ENCODE results near the gene PAQR6.
A peak's percentile ranks its signal among the peaks of the same experiment; 100 is the strongest.

Gene PAQR6

DNA sequence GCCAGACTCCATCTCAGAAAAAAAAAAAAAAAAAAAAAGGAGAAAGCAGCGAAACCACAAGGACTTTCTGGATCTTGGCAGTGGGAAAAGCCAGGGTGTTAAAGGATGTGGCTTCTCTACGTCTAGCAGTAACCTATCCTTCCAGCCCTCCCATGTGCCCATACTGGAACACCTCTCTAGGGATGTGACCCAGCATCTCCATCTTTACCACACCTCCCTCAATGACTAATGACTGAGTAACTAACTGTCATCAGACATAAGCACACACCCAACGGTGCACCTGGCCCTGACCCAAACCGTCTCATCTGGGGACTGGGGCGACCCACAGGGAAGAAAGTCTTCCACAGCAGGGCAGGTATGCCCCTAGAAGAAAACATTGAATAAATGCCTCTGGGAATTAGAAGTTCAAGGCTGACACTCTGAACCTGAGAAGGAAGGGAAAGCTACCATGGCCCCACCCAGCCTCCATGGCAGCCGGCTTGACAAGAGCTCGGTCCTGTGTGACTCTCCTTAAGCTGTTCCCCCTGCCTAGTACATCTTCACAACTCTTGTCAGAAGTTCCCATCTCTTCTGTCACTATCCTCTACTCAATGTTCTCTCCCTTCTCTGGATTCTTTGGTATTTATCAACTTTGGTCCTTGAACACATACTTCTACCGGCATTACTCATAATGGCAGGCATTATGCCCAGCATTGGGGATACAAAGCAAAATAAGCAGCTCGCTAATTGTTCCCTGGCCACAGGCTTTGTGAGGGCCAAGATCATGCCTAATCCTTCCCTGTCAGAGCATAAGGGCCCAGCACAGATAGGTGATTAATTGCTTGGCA is 14.8 kb upstream of the PAQR6 start:
- DNase-seq (ENCODE audit: low spot score): no peak

DNA sequence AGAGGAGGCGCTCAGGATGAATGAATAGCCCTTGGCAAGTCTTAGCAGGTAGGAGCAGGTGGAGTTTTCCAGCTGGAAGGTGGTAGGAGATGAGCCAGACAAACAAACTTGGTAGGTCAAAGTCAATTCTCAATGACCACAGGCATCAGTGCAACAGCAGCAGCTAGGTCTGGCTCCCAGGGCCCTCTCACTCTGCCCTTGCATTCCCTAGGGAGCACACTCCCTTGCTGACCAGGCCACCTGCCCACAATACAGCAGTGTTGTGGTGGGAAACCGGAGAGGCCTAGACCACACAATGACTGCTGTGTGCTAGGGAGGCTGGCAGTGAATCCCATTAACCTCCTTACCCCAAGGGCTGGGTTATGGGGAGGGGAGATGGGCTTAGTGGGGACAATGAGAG is 13.0 kb upstream of the PAQR6 start:
- no peak for DNase-seq (ENCODE audit: low spot score)

GRCh38 chr1:156259805-156260204 is 11.9 kb upstream of the PAQR6 start:
- DNase-seq (ENCODE audit: low spot score): no peak

DNA sequence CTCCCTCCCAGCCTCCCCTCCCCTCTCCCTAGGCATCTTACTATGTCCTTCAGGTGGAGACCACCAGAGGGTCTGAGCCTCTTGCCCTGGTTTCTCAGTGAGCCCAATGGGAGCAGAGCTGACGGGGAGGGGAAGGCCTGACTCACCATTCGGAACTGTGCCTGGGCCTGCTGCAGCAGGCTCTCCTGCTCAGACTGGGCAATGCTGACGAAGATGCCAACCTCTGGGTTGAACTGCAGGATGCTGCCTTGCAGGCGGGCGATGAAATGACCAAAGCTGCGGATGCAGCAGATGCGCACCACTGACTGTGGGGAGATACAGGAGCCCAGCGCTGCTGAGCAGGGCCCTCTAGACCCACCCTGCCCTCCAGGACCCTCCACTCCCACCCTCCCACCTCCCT is 11.0 kb upstream of the PAQR6 start:
- DNase-seq (ENCODE audit: low spot score): no peak

DNA sequence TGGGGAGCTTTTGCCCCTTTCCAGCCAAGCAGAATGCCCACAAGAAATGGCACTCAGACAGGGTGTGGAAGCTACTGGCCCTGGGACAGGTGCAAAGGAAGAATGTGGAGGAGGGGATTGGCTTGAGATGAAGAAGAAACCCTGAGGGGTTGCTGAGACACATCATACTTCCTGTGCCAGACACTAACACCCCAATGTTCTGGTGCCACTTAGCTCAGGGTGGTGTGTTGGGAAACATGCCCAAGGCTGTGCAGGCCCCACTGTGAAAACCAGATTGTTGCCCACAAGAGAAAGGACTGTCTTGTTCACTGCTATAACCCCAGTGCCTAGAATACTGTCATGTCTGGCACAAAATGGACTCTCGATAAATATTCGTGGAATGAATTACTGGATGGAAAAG is 9.9 kb upstream of the PAQR6 start:
- no peak for DNase-seq (ENCODE audit: low spot score)

GRCh38 chr1:156253634-156254033 is 5.8 kb upstream of the PAQR6 start:
- DNase-seq (ENCODE audit: low spot score): no peak

DNA sequence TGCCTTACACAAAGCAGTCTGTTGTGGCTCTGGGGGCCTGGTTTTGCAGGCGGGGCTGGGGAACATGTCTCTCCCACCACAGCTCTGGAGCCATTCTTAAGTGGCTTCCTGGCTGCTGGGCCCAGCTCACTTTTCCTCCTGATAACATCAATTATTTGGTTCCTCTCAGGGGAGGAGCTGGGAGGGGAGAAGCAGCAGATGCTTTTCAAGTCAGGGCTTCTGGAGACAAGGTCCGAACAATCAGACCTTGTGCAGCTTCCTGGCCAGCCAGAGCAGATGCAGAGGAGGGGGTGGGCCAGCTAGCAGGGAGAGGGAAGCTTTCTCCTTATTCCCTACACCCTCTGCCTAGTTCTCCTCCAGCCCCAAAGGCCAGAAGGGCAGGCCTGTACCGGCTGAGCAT is 3.7 kb upstream of the PAQR6 start:
- DNase-seq (ENCODE audit: low spot score): no peak

GRCh38 chr1:156249593-156249992 is 1.7 kb upstream of the PAQR6 start:
- DNase-seq (ENCODE audit: low spot score): no peak

GRCh38 chr1:156248323-156248683 is 447 bp upstream of the PAQR6 start:
- DNase-seq (ENCODE audit: low spot score): no peak

- DNase-seq (ENCODE audit: low spot score): no peak
Observed at GRCh38 chr1:156246781-156247459, 936 bp downstream of the PAQR6 start.

GRCh38 chr1:156246241-156246780 is 1.5 kb downstream of the PAQR6 start:
- no peak for DNase-seq (ENCODE audit: low spot score)

- DNase-seq (ENCODE audit: low spot score): peak; percentile 32
Observed at GRCh38 chr1:156245451-156246232, 2.2 kb downstream of the PAQR6 start.

- no peak for DNase-seq (ENCODE audit: low spot score)
Observed at GRCh38 chr1:156244712-156245111, 3.1 kb downstream of the PAQR6 start.

DNA sequence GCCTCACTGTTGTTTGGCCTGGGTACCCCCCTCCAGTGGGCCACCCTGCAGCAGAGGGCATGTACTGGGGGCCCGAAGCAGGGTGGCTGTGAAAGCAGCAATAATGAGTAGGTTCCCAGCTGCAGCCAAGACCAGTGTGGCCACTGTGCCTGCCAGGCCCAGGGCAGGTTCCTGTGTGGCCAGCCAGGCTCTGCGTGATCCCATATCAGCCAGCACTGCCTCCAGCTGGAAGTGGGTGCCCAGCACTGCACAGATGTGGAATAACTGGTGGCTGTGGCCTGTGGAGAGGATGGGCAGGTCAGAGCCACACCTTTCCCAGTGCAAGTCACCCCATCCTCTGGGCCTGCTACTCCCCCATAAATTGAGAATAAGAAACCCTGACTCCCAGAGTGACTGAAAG is 3.7 kb downstream of the PAQR6 start:
- no peak for DNase-seq (ENCODE audit: low spot score)

DNA sequence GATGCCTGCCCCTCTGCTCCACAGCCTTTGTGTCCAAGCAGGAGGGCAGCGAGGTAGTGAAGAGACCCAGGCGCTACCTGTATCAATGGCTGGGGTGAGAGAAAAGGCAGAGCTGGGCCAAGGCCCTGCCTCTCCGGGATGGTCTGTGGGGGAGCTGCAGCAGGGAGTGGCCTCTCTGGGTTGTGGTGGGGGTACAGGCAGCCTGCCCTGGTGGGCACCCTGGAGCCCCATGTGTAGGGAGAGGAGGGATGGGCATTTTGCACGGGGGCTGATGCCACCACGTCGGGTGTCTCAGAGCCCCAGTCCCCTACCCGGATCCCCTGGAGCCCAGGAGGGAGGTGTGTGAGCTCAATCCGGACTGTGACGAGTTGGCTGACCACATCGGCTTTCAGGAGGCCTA is 5.1 kb downstream of the PAQR6 start:
- DNase-seq (ENCODE audit: low spot score): no peak

- no peak for DNase-seq (ENCODE audit: low spot score)
Observed at GRCh38 chr1:156241926-156242325, 5.9 kb downstream of the PAQR6 start, which contains the start of gene BGLAP. TSS of gene BGLAP (plus strand) at chr1:156242184. CDS start at chr1:156242232, 48 bp downstream.

- DNase-seq (ENCODE audit: low spot score): no peak
Observed at GRCh38 chr1:156241311-156241811, 6.5 kb downstream of the PAQR6 start.

GRCh38 chr1:156238248-156238647 is 9.6 kb downstream of the PAQR6 start:
- no peak for DNase-seq (ENCODE audit: low spot score)

- DNase-seq (ENCODE audit: low spot score): no peak
Observed at GRCh38 chr1:156236164-156236563, 11.7 kb downstream of the PAQR6 start.

DNA sequence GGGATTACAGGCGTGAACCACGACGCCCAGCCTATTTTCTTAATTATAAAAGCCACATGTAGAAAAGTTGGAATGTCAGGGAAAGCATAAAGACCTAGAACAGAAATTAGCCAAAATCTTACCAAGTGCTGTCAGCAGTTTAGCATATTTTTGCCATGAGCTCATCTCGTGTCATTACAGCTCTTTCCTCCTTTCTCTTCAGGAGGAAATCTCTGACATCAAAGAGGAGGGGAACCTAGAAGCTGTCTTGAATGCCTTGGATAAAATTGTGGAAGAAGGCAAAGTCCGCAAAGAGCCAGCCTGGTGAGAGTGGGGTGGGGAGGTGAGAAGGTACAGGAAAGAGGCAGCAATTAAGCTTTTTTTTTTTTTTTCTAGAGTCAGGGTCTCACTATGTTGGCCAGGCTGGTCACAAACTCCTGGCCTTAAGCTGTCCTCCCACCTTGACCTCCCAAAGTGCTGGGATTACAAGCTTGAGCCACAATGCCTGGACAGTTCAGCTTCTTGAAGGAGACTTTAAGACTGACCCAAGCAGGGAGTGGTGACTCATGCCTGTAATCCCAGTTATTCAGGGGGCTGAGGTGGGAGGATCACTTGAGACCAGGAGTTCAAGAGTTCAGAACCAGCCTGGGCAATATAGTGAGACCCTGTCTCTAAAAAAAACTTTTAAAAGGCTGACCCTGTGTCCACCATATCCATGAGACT is 14.3 kb downstream of the PAQR6 start:
- peak; percentile 56 for DNase-seq (ENCODE audit: low spot score)

DNA sequence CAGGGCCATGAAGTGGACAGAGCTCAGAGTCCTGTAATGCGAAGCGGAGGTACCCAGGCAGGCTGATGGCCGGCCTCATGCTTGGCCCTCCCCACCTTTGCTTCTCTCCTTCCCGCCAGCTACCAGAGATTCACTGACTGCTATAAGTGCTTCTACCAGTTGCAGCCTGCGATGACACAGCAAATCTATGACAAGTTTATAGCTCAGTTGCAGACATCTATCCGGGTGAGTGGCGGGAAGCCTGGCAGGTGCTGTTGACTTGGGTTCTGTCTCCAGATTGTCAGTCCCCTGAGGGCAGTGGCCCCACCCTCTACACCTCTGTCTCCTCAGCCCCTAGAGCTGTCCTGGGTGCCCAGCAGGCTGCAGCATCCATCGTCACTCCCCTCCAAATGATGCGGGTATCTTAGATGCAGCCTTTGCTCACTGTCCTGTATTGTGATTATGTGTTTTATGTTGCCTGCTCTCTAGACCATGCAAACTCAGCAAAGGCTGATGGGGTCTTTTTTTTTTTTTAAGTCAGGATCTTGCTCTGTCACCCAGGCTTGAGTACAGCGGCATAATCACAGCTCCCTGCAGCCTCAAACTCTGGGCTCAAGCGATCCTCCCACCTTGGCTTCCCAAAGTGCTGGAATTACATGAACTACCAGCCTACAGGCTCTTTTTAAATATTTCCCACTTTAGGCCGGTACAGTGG is 15.5 kb downstream of the PAQR6 start:
- DNase-seq (ENCODE audit: low spot score): no peak
